Measurements from ENCODE around the gene CDK10.
A peak's percentile ranks its signal among the peaks of the same experiment; 100 is the strongest.
"Not testable (repeated sequence)": the region's sequence is repeated elsewhere in the genome, so short reads cannot be mapped to it uniquely, and the experiment has no call there.

CDK10 gene

DNA sequence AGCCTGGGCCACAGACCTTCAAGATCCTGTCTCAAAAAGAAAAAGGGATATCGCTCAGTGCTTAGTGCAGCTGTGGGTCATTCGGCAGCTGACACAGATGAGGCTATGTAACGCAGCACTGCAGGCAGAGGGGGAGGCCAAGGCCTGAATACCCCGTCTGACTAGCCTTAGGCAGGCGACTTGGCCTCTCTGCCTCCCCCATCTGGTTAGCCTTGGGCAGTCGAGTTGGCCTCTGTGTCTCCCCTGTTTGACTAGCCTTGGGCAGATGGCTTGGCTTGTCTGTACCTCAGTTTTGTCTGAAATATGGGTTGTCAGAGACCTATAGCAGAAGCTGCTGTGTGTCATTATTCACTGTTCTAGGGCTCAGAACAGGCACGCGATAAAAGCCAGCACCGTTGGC lies 18.9 kb upstream of the CDK10 start:
- DNase-seq (ENCODE audit: low read depth): no peak

DNA sequence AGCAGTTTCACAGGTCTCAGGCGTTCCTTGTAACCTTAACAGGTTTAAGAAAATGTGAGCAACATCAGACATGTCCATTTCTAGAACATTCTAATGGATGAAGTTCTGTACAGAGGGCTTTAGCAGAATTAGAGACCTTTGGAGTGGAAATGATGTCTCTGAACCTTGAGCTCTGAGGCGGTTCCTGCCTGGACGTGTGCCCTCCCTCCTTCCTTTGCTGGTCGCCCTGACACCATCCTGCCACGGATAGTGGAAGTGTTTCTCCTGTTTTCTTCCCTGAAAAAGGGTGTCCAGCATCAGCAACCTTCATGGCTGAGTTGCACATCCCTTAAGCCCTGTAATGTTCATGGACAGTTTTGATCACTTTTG lies 17.7 kb upstream of the CDK10 start:
- DNase-seq (ENCODE audit: low read depth): no peak

DNA sequence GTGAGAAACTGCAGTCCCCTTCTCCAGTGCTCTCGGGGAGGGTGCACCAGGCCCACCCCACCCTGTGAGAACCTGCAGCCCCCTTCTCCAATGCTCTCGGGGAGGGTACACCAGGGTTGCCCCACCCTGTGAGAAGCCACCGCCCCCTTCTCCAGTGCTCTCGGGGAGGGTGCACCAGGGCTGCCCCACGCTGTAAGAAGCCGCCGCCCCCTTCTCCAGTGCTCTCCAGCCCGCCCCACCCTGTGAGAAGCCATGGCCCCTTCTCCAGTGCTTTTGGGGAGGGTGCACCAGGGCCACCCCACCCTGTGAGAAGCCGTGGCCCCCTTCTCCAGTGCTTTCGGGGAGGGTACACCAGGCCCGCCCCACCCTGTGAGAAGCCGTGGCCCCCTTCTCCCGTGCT lies 16.7 kb upstream of the CDK10 start:
- DNase-seq (ENCODE audit: low read depth): no peak

DNA sequence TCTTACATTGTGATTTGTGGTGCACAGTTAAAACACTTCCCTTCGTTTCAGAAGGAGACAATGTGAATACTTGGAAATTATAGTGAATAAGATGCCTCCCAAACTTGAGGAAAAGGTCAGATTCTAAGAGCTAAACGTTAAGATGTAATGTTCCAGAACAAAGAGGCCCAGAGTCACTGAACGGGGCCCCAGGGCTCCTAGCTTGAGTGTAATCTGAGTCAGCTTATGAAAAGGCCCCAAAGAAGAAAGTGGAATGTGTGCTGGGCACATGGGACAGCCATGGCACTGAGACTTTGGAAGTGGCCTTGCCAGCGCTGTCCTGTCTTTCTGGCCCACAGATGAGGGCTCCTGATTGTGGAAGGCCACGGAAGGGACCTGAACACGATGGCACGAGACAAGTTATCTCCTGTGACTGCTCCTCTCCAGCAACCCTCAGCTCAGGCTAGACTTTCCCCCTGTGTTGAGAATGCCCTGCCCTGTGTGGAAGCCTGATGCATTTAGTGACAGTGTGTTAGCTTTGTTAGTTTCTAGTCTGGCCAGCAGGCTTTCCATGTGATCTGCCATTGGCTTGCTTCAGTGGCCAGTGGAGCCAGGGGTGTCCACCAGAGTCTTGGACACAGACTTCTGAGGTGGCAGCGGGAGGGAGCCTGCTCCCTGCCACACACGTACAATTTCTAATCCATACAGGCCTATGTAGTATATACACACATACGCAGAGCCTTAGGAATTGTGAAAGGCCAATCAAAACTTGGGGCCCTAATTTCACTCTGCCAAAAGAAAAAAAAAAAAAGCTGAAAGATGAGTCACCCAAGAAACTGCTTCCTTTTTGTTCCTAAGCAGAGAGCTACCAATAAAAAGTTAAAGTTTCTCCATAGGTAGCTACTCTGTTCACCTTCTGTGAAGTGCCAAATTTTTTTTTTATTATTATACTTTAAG lies 15.7 kb upstream of the CDK10 start:
- DNase-seq (ENCODE audit: low read depth): peak; percentile 45

DNA sequence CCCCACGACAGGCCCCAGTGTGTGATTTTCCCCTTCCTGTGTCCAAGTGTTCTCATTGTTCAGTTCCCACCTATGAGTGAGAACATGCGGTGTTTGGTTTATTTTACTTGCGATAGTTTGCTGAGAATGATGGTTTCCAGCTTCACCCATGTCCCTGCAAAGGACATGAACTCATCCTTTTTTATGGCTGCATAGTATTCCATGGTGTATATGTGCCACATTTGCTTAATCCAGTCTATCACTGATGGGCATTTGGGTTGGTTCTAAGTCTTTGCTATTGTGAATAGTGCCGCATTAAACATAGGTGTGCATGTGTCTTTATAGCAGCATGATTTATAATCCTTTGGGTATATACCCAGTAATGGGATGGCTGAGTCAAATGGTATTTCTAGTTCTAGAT lies 14.9 kb upstream of the CDK10 start:
- DNase-seq (ENCODE audit: low read depth): not testable (repeated sequence)

DNA sequence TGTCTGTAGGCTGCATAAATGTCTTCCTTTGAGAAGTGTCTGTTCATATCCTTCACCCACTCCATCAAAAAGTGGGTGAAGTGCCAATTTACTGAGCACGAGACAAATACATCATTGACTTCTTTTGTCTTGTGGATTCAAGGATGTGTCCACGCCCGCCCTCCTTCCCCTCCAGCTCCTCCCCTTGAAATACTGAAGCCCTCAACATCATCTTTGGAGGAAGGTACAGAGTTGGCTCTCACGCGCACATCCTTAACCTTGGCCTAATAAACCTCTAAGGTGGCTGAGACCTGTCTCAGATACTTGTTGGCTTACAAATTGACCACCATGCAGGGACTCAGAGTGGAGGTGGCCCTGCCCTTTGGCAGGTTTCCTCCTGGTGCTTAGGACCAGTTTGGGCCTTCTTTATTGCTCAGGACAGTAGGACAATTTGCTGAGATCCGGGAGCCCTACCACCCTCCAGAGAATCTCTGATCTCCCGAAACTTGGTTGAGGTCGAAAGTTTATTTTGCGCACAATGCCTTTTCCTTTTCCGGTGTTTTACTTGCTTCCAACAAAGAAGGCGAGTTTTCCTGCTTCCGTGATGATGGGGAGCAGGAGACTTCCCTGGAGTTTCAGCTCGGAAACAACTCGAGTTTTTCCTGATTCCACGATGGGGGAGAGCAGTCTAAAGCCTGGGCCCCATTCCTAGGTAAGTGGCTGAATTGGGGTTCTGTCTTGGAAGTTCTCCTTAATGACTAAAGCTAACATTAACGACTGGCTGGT lies 14.1 kb upstream of the CDK10 start:
- DNase-seq (ENCODE audit: low read depth): no peak

DNA sequence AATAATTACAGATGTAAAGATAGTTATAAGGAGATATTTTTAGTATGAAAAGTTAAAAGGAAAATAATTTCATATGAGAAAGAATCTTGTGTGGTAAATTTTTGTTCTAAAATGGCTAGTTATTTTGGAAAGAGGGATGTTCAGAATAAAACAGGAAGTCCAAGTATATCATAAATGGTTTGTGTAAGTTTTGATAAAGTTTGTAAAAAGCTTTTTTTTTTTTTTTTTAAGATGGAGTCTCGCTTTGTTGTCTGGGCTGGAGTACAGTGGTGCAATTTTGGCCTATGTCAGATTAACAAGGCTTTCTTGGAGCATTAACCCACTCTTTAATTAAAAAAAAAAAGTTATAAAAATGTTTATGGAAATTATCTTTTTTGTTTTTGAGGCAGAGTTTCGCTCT lies 8.2 kb upstream of the CDK10 start:
- no peak for DNase-seq (ENCODE audit: low read depth)

DNA sequence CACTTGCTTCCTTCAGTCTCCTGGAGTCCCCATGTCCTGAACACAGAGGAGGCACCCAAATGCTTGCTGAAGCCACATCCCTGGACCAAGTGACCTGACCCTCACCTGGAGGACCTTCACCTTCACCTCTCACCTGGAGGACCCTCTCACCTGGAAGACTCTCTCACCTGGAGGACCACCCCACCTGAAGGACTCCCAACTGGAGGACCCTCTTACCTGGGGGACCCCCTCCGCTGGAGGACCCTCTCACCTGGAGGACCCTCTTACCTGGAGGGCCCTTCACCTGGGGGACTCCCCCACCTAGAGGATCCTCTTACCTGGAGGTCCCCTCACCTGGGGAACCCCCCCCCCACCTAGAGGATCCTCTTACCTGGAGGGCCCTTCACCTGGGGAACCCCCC lies 573 bp upstream of the CDK10 start:
- DNase-seq (ENCODE audit: low read depth): no peak

DNA sequence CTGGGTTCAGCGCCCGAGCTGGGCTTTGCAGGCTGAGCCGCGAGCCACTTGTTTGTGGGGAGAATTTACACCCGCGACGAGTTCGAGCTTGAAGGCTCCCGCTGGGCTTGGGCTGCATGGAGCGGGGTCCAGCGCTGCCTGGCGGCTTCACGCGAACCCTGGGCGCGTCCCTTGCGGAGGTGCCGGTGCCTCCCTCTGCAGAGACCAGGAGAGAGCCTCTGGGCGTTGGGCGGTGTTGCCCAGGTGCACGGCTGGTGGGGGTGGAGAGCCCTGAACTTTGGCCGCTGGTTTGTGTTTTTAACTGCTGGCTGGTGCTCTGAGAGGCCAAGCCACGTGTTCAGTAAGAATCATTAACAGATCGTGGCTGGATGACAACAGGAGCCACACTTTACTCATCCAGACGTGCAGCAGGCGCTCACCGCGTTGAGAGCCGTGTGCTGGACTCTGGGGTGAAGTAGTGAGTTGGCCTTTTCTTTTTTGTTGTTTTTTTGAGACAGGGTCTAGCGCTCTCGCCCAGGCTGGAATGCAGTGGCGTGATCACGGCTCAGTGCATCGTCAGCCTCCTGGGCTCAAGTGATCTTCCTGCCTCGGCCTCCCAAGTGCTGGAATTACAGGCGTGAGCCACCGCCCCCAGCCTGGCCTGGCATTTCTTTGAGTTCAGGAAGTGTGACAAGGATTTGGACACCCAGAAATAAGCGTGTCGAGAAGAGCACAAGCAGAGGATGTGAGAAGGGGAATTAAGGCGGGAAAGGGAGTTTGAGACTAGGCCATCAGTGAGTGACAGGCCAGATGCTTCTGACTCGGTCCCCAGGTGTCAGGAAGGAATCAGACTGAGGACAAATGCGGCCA lies 827 bp downstream of the CDK10 start:
- peak; percentile 67 for DNase-seq (ENCODE audit: low read depth)

DNA sequence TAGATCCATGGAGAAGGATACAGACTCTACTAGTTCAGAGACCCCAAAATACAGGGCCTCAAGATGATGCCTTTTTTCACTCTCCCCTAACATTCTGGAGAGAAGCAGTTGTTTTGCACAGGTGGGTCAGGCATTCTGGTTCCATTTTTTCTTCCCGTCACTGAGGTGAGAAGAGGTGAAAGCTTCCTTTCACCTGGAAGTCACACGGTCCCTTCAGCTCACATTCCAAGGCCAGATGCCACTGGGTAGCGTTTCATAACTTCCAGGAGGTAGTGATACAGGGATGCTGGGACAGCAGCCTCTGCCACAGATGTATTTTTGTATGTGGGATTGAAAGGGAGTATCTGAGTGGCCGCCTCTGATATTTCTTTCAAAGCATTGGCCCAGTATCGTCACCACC lies 1.9 kb downstream of the CDK10 start:
- DNase-seq (ENCODE audit: low read depth): no peak

DNA sequence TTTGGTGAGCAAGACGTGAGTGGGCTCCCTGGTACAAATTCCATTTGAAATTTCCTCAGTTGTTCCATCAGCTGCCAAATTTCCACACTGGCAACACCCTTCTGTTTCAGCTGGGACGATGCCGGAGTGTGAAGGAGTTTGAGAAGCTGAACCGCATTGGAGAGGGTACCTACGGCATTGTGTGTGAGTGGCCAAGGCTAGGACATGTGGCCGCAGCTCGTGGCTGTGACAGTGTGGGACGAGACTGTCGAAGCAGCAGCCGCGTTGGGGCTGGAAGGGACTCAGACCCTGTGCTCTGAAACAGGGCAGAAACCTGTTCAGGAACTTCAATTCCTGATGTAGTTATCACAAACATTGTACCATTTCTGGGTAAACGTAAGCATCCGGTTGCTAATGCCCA lies 2.7 kb downstream of the CDK10 start:
- DNase-seq (ENCODE audit: low read depth): no peak

DNA sequence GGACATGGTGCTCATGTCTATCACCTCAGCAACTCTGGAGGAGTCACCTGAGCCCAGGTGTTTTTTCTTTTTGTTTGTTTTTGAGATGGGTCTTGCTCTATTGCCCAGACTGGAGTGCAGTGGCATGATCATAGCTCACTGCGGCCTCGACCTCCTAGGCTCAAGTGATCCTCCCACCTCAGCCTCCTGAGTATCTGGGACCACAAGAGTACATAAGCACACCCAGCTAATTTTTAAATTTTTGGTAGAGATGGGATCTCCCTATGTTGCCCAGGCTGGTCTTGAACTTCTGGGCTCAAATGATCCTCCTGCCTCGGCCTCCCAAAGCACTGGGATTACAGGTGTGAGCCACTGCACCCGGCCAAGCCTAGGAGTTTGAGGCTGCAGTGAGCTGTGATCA lies 3.1 kb downstream of the CDK10 start:
- DNase-seq (ENCODE audit: low read depth): not testable (repeated sequence)

DNA sequence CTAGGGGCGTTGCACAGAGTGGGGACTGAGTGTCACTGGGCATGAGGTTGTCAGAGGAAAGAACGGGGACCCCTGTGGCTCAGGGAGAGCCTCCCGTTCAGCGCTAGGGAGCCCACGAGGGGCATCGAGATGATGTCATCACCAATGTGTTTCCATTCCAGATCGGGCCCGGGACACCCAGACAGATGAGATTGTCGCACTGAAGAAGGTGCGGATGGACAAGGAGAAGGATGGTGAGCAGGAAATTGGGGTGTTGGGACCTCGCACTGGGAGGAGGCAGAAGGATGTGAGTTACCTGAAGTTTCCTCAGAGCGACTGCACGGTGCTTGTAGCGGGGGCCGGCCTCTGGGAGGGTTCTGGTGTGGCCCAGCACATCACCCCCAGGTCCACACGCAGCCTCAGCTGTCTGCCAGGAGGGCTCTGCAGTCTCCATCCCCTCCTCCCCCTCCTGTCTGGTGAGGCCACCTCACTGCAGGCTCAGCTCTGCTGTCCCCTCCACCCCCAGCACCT lies 4.0 kb downstream of the CDK10 start:
- DNase-seq (ENCODE audit: low read depth): no peak

DNA sequence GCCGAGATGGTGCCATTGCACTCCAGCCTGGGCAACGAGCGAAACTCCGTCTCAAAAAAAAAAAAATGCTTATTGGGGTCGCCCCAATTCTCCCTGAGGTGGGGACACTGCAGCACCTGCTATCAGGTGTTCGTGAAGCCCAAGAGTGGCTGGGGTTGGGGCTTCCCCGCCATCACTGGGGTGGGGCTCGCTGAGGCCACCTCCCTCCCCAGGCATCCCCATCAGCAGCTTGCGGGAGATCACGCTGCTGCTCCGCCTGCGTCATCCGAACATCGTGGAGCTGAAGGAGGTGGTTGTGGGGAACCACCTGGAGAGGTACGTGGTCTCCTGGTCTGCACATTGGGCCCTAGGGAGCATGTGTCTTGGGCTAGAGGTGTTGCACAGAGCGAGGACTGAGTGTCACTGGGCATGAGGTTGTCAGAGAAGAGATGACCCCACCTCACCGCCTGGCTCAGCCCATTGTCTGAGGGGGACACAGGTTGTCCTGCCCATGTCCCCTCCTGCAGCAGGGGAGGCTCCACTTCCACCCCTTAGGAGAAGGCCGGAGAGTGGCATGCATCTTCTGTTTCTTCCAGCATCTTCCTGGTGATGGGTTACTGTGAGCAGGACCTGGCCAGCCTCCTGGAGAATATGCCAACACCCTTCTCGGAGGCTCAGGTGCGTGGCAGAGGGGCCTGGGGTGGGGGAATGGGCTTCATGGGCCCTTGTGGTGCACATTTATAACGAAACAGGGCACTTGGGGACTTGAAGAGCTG lies 4.9 kb downstream of the CDK10 start:
- no peak for DNase-seq (ENCODE audit: low read depth)

DNA sequence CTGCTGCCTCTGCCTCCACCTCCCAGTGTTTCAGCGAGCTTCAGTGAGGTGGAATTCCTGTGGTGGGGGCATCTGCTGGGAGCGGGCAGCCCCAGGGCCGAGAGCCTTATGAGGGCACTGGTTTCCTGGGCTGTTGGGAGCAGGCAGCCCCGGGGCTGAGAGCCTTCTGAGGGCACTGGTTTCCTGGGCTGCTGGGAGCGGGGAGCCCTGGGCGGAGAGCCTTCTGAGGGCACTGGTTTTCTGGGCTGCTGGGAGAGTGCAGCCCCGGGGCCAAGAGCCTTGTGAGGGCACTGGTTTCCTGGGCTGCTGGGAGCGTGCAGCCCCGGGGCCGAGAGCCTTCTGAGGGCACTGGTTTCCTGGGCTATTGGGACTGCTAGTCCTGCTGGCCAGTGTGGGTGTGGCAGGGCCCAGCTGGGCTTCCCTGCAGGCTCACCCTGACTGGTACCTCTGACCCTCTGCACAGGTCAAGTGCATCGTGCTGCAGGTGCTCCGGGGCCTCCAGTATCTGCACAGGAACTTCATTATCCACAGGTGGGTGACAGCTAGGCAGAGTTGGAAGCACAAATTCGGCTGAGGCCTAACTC lies 5.6 kb downstream of the CDK10 start:
- no peak for DNase-seq (ENCODE audit: low read depth)

DNA sequence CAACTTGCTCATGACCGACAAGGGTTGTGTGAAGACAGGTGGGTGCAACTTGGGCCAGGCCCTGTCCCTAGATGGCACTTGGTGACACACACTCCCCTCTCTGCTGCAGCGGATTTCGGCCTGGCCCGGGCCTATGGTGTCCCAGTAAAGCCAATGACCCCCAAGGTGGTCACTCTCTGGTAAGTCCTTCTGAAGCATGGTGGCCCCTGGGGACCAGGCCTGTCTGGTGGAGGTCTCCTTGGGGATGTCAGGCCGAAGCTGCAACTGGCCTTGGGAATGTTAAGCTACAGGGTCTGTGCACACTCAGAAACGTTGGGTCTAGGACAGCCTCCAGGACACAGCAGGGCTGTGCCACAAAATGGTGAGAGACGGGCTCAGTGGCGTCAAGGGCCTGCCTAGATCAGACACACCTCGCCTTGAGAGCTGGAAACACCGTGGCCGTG lies 6.8 kb downstream of the CDK10 start:
- DNase-seq (ENCODE audit: low read depth): no peak

DNA sequence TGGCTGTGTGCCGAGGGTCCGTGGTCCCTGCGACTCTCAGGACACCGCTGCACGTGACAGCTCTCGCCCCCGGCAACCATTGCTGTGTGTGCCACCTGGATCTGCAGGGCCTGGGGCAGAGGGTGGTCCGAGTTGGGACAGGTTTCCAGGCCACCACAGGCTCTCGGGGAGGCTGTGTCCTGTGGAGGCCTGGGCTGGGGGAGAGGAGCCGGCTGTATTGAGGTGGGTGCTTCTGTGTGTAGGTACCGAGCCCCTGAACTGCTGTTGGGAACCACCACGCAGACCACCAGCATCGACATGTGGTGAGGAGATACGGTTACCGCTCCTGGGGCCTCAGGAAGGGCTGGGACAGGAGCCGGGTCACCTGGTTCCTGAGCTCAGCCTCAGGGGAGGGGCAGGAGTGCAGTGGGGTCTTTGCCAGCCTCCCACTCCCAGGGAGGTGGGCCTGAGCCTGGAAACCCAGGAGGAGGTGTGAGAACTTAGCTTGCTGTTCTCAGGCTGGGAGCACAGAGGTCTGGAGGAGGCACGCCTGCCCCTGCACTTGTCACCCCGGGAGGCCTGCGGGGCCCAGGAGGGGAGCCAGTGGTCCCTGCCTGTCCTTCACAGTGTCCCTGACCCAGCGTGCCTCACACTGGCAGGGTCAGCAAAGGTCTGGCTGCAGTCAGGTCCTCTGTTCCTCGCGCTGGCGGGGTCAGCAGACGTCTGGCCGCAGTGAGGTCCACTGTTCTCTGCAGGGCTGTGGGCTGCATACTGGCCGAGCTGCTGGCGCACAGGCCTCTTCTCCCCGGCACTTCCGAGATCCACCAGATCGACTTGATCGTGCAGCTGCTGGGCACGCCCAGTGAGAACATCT lies 7.7 kb downstream of the CDK10 start:
- no peak for DNase-seq (ENCODE audit: low read depth)

DNA sequence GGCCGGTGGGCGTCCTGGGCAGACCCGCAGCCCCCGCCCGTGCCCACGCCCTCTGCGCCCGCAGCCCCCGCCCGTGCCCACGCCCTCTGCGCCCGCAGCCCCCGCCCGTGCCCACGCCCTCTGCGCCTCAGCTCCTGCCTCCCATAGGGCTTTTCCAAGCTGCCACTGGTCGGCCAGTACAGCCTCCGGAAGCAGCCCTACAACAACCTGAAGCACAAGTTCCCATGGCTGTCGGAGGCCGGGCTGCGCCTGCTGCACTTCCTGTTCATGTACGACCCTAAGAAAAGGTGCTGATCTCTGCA lies 8.2 kb downstream of the CDK10 start:
- DNase-seq (ENCODE audit: low read depth): not testable (repeated sequence)

DNA sequence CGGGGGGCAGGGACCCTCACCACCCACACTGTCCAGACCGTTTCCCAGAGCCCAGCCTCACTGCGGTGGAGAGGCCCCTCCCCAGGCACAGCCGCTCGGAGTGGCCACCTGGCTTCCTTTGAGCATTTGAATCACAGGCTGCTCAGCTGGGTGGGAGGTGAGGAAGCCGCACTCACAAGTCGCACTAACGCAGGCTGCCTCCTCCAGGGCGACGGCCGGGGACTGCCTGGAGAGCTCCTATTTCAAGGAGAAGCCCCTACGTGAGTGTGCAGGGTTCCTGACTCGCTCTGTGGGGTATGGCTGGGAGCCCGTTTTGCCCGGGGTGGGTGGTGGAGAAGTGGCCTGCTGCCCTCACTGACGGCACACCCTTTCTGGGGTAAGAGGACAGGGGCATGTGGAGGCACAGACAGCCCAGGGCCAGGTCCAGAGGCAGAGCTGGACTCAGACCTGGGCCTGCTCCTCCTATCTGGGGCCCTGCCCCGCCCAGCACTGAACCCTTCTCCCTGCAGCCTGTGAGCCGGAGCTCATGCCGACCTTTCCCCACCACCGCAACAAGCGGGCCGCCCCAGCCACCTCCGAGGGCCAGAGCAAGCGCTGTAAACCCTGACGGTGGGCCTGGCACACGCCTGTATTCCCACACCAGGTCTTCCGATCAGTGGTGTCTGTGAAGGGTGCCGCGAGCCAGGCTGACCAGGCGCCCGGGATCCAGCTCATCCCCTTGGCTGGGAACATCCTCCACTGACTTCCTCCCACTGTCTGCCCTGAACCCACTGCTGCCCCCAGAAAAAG lies 8.8 kb downstream of the CDK10 start:
- DNase-seq (ENCODE audit: low read depth): no peak

Data from EH (cell line).